ENCODE results near the gene SLC1A3.

SLC1A3 gene

GRCh38 chr5:36728697-36729543 is 122.5 kb downstream of the SLC1A3 start:
- FAIRE-seq, result peak; percentile 38
- TF ChIP-seq POLR2A (IDR thresholded peaks at IDR 0.05; ENCODE audit: low read depth, low read length), result no peak
- DNase-seq (ENCODE audit: insufficient read length, low spot score), result peak; percentile 33

- TF ChIP-seq POLR2A (IDR thresholded peaks at IDR 0.05; ENCODE audit: low read depth, low read length), result no peak
- FAIRE-seq (no peak), DNase-seq (ENCODE audit: insufficient read length, low spot score) (no peak)
Measured at GRCh38 chr5:36730537-36731216, 124.3 kb downstream of the SLC1A3 start.

DNA sequence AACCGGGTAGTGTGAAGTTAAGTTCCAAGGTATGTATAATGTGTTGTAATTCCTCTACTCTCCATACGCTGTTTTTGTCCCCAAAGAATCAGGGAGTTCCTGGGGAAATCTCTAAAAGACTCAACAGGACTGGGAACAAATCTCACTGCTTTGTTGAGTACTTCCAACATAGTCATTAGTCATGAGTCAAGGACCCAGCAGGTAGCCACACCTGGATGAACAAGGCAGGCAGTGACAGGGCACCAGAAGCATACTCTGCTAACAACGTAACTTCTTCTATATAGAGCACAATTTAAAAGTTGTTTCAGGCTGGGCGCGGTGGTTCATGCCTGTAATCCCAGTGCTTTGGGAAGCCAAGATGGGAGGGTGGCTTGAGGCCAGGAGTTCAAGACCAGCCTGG is 126.8 kb downstream of the SLC1A3 start:
- TF ChIP-seq POLR2A (IDR thresholded peaks at IDR 0.05; ENCODE audit: low read depth, low read length), result no peak
- FAIRE-seq (no peak), DNase-seq (ENCODE audit: insufficient read length, low spot score) (no peak)

DNA sequence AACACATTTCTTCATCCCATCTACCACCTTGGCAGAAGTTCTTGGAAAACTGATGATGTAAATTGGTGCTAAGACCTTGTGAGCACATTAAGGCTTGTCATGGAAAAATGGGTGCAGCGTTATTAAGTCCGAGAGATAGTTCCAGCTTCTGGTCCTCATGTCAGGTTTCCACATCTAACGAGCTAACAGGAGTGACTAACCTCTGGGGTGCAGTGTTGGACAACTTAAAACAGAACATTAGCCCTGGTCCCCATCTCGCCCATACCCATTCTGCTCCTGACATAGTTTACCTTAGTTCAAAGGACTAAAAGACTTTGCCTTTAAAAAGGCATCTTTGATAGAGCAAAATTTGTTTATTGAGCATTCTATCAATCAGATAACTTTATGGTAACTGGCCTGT is 128.0 kb downstream of the SLC1A3 start:
- FAIRE-seq, result no peak

GRCh38 chr5:36735891-36736290 is 129.5 kb downstream of the SLC1A3 start:
- no peak for TF ChIP-seq POLR2A (IDR thresholded peaks at IDR 0.05; ENCODE audit: low read depth, low read length)
- no peak for FAIRE-seq
- DNase-seq (ENCODE audit: insufficient read length, low spot score), result no peak

More for the DNA sequence above, 128.0 kb downstream of the SLC1A3 start:
- DNase-seq (ENCODE audit: insufficient read length, low spot score), result no peak
- no peak for TF ChIP-seq POLR2A (IDR thresholded peaks at IDR 0.05; ENCODE audit: low read depth, low read length)
